ENCODE measurements around the gene CALR. TPM values are rescaled to one million over a fixed set of nuclear protein-coding genes. Genes with fewer than 3 reads are reported as not detected.
A peak's percentile ranks its signal among the peaks of the same experiment; 100 is the strongest.

The CALR gene
- total and polyA plus RNA-seq, 9 of the 15 experiments (the other 6 are each of a cell fraction or from before 2014, with no cell fraction given): 126 to 811 (median 642) TPM

DNA sequence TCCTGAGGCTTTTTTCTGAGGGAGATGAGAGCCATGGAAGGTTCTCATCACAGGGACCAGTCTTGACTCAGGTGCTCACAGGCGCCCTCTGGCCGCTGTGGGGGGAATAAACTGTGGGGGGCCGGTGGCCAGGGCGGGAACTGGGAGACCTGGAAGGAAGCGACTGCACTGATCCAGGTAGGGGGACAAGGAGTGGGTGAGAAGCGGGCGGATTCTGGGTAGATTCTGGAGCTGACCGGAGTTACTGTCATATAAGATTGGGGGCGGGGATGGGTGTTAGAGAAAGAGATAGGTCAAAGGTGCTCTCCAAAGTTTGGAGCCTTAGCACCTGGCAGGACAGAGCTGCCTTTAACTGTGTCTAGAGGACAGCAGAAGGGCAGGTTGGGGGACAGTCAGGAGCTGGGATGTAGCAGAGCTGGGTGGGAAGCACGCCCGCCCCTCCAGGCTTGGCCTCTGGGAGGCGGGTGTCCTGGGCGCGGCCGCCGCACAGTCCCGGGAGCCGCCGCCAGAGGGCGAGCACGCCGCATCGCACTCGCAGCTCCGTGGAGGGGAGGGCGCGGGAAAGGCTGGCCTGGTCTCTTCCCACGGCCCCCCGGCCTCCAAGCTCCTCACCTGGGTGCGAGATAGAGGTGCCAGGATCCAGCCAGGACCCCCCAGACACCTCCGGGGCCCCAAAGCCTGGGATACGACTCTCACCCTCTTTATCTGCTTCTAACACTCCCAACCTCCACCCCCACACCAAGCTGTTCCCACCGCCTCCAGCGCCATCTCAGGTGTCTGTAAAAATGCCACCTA lies 26.8 kb downstream of the CALR start (continued):
- TF ChIP-seq ETS1 (conservative IDR thresholded peaks at IDR 0.05; ENCODE audit: control insufficient read depth, low read depth, low read length): peak; percentile 81; the same call in 1 of the 2 replicates
- TF ChIP-seq, protein P1, sequence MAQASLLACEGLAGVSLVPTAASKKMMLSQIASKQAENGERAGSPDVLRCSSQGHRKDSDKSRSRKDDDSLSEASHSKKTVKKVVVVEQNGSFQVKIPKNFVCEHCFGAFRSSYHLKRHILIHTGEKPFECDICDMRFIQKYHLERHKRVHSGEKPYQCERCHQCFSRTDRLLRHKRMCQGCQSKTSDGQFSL (CRISPR knock-in tag; IDR thresholded peaks at IDR 0.05): peak; percentile 88
- TF ChIP-seq, protein P1 (tag; IDR thresholded peaks at IDR 0.05): peak in 1 of 2 experiments; percentile 52; a peak in 1 of 4 replicates
- TF ChIP-seq NELFE (IDR thresholded peaks at IDR 0.05; ENCODE audit: insufficient read depth, insufficient read length): no peak
- TF ChIP-seq ATF1 (CRISPR knock-in tag; IDR thresholded peaks at IDR 0.05): peak; percentile 33; the same call in 1 of the 2 replicates
- TF ChIP-seq ATF1 (tag; IDR thresholded peaks at IDR 0.05): peak; percentile 73
- peak; percentile 81 for TF ChIP-seq L3MBTL2 (IDR thresholded peaks at IDR 0.05)
- TF ChIP-seq NFIX (CRISPR knock-in tag; IDR thresholded peaks at IDR 0.05; ENCODE audit: low read depth): no peak
- no peak for TF ChIP-seq ZFPM2 (CRISPR knock-in tag; IDR thresholded peaks at IDR 0.05)
- TF ChIP-seq, protein P2, sequence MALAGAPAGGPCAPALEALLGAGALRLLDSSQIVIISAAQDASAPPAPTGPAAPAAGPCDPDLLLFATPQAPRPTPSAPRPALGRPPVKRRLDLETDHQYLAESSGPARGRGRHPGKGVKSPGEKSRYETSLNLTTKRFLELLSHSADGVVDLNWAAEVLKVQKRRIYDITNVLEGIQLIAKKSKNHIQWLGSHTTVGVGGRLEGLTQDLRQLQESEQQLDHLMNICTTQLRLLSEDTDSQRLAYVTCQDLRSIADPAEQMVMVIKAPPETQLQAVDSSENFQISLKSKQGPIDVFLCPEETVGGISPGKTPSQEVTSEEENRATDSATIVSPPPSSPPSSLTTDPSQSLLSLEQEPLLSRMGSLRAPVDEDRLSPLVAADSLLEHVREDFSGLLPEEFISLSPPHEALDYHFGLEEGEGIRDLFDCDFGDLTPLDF (CRISPR knock-in tag; IDR thresholded peaks at IDR 0.05): peak; percentile 80
- peak; percentile 82 for TF ChIP-seq TARDBP (IDR thresholded peaks at IDR 0.05)
- TF ChIP-seq HDGF (IDR thresholded peaks at IDR 0.05): no peak; the same call in 1 of the 2 replicates
- TF ChIP-seq POU5F1 (IDR thresholded peaks at IDR 0.05; ENCODE audit: borderline replicate concordance, low read depth, low read length, partially characterized antibody): peak; percentile 6
- TF ChIP-seq MAFK (IDR thresholded peaks at IDR 0.05; ENCODE audit: low read length): no peak
- 0 out of 2 replicates have a peak, but pooled peaks have one; percentile 42 for TF ChIP-seq SUPT5H (IDR thresholded peaks at IDR 0.05)
- TF ChIP-seq UBTF (IDR thresholded peaks at IDR 0.05; ENCODE audit: borderline replicate concordance in 1 of 2, low read depth in 2 of 2, low read length in 2 of 2): no peak
- no peak for TF ChIP-seq ZNF57 (CRISPR knock-in tag; IDR thresholded peaks at IDR 0.05)
- no peak for TF ChIP-seq KDM5B (IDR thresholded peaks at IDR 0.05; ENCODE audit: insufficient replicate concordance, low read depth, low read length)
- TF ChIP-seq SREBF2 (CRISPR knock-in tag; IDR thresholded peaks at IDR 0.05): no peak
- TF ChIP-seq FOSL1 (tag; conservative IDR thresholded peaks at IDR 0.05): no peak
- TF ChIP-seq BHLHE40 (IDR thresholded peaks at IDR 0.05; ENCODE audit: low read length): no peak
- no peak for TF ChIP-seq BRCA1 (IDR thresholded peaks at IDR 0.05)
- peak; percentile 80; the same call in 1 of the 2 replicates for TF ChIP-seq BRCA1 (CRISPR knock-in tag; IDR thresholded peaks at IDR 0.05)
- no peak for TF ChIP-seq TAF7 (tag; IDR thresholded peaks at IDR 0.05)
- TF ChIP-seq BRD9 (IDR thresholded peaks at IDR 0.05; ENCODE audit: low read depth, partially characterized antibody): peak; percentile 5
